HG03520 (cell line): ENCODE results near the gene ALDH3A1.

ENCODE experiments used
- ATAC-seq: cut with Tn5 transposase; IDR thresholded peaks from one replicate; pipeline ENCODE4 v1.9.1; 2021; ENCODE audit warnings: mild to moderate bottlenecking, moderate library complexity; ENCODE audit not compliant: unreplicated experiment

The ALDH3A1 gene

DNA sequence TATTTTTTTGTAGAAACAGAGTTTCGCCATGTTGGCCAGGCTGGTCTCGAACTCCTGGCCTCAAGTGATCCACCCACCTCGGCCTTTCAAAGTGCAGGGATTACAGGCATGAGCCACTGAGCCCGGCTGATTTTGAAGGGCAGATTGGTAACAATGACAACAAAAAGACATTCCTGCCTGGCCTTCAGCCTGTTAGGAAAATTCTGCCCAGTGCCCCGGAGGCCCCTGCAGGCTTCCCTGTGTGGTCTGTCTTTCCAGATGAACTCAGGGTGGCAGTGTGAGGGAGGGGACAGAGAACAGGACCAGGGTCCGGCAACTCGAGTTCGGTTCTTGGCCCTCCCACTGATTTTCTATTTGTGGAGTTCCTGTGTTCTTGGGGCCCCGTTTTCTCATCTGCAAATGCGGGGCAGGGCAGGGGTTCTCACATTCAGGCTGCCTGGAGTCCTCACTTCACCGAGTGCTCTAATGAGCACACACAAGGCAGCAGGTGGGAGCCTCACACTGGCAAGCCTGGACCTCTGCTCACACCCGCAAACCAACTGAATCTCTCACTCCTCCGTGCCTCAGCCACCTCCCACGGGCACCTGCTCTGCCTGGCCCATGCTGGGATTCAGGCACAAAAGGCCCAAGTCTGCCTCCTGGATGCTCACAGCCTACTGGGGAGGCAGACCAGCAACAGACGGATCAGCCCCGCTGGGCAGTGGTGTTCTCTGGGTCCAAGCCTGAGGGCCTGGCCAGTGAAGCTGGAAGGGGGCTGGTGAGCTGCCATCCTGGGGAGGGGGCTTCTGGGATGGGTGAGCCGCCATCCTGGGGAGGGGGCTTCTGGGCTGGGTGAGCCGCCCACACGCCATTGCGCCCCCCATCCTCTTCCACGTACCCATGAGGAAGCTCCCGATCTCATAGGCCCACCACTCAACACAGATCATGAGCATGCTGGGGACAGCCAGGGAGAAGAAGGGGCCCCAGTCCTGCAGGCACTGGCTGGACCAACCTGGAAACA is 42.0 kb downstream of the ALDH3A1 start:
- no peak for ATAC-seq

DNA sequence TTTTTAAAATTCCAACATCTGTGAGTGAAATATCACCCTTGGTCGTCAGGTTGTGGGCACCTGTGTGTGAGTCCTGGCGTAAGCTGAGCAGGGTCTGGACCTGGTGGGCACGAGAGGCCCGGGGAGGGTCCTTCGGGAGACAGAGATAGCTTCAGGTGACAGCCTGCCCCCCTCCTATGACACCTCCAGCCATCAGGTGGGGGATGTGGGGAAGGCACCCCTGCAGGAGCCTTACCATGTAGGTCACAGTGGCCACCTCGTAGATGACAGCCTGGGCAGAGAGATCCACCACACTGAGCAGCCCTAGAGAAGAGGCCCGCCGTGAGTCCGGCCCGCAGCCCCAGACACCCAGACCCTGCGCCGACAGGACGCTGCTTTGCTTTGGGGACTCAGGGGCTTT is 42.9 kb downstream of the ALDH3A1 start:
- ATAC-seq: no peak

DNA sequence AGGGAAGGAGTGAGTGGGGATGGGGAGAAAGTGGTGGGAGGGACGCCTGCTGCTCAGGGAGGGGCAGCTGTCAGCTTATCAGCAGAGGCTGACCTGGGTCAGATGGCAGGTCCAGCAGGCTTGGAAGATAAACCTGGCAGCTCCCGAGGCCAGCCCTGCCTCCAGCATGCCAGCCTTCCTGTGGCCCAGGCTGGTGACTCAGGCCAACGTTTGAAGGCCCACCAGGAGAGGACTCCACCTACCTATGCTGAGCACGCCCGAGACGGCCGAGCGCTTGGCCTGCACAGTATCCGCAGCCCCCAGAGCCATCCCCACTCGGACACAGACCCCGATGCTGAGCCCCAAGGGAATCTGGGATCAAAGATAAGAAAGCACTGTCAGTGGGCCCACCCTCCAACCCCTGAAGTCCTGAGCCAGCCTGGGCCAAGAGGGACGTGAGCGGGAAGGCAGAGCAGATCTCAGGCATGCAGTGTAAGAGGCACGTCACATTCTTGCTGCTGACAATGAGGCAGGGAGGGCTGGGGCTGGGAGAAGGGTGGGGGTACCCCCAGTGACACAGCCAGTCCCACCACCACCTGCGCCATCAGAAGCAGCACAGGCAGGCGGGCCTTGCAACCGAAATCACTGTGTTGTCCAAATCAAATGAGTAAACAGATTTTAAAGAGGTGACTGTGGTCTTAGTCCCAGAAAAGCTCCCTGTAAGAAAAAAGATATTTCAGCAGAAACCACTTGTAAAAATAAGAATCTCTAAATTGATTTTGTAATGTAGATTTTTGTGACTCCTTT is 44.1 kb downstream of the ALDH3A1 start:
- no peak for ATAC-seq

DNA sequence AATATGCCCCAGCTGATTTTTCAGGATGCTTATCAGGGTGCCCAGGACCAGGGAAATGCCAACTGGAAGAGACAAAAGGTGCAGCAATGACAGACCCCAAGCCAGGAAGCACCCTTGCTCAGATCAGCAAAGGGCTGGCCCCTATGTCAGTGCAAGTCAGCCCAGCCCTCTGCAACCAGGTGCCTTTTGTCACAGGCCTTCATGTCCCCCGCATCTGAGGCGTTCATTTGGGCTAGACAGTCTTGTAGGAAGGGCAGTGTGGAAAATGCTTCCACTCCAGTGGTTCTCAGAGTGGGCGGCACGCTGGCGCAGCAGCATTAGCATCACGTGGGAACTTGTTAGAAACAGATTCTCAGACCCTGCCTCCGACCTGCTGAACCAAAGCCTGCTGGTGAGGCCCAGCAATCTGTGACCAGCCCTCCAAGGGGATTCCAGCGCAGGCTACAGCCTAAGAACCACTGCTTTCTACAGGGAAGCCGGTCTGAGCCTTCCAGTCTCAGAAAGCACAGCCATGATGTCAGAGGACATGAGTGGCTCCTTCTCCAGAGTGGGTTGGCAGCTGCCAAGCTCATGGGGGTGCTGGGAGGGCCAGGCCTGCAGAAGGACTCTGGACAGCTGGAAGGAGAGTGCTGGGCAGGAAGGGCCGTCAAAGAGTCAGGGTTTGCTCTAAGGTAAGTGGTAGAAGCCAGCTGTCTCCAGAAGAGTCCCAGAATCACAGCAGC is 44.8 kb downstream of the ALDH3A1 start:
- ATAC-seq: no peak

DNA sequence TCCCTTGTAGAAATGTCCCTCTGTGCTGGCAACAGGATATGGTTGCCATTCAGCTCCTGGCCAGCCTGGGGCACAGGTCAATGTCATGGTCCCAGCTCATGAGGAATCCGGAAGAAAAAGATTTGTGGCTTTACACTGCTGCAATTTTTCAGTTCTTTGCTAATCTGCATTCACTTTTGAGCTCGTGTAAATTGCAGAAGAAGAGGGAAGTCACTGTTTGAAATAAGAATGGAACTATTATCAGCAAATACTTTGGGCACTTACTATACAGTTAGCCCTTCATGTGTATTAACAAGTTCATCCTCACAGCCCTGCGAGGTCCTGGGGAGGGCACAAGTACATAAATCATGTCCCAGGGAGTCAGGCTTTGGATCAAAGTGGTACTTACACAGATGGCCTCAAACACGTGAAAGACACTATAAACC is 45.9 kb downstream of the ALDH3A1 start:
- ATAC-seq: no peak
